ENCODE results near the gene CAP2. TPM values are rescaled to one million over a fixed set of nuclear protein-coding genes. Genes with fewer than 3 reads are reported as not detected.
"Not testable (repeated sequence)": the region's sequence is repeated elsewhere in the genome, so short reads cannot be mapped to it uniquely, and the experiment has no call there.

The CAP2 gene
- total and polyA plus RNA-seq, 2 experiments from 2014 or later: 6.7 to 9.1 TPM

DNA sequence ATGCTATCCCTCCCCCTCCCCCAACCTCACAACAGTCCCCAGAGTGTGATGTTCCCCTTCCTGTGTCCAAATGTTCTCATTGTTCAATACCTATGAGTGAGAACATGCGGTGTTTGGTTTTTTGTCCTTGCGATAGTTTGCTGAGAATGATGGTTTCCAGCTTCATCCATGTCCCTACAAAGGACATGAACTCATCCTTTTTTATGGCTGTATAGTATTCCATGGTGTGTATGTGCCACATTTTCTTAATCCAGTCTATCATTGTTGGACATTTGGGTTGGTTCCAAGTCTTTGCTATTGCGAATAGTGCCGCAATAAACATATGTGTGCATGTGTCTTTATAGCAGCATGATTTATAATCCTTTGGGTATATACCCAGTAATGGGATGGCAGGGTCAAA lies 152.3 kb downstream of the CAP2 start:
- peaks cover 36% of the 10 kb centered on the region for H3K36me3 Mint-ChIP-seq (ENCODE audit: low read depth)
- H2AFZ ChIP-seq; H3K27ac Mint-ChIP-seq; H4K20me1 ChIP-seq (replicated peaks; ENCODE audit: insufficient read depth); H3K4me1 Mint-ChIP-seq; H3K9me2 ChIP-seq (ENCODE audit: insufficient read depth); DNase-seq (ENCODE audit: low spot score); H3K79me2 ChIP-seq (replicated peaks; ENCODE audit: insufficient read depth); H3K27me3 Mint-ChIP-seq (ENCODE audit: insufficient read depth, low read depth, poor library complexity); H3K4me3 Mint-ChIP-seq; H3K4me2 ChIP-seq; H3K27ac ChIP-seq (ENCODE audit: low read depth); H3K4me3 ChIP-seq; H3K4me1 ChIP-seq (ENCODE audit: insufficient read depth); H3F3A ChIP-seq (replicated peaks; ENCODE audit: low read depth); H3K27me3 ChIP-seq (ENCODE audit: insufficient read depth); H3K9me3 Mint-ChIP-seq; ATAC-seq; H3K36me3 ChIP-seq (ENCODE audit: insufficient read depth): not testable (repeated sequence)

DNA sequence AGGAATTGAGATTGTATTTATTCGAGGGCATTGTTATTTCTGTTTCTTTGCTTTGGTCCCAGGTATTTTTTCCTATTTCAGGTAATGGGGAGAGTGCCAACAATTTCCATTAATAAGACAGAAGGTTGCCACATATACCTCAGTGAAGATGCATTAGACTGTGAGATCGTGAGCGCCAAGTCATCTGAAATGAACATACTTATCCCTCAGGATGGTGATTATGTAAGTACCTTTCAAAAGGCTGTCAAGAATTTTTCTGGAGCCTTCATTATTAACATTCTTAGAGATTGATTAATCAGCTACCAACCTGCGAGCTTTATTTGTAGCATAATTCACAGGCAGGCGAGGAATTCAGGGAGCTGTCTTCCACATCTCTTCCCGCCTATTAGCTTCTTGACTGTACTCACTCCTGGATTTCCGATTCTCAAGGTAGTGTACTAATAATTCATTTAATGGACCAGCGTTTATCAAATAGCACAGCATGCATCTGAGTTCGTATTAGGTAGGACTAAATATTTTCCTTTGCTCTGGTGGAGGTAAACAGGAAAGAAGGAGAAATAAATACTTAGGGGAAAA lies 158.1 kb downstream of the CAP2 start:
- no peaks in the 10 kb centered on the region for H3K9me2 ChIP-seq (ENCODE audit: insufficient read depth)
- H3K27ac ChIP-seq (ENCODE audit: low read depth): no peak overlapping the region
- no peaks in the 10 kb centered on the region for H3K27me3 ChIP-seq (ENCODE audit: insufficient read depth)
- no peak overlapping the region for H2AFZ ChIP-seq
- no peak for DNase-seq (ENCODE audit: low spot score)
- H3K27me3 Mint-ChIP-seq (ENCODE audit: insufficient read depth, low read depth, poor library complexity): no peaks in the 10 kb centered on the region
- no peak overlapping the region for H3K27ac Mint-ChIP-seq
- no peak overlapping the region for H3K4me2 ChIP-seq
- H3K79me2 ChIP-seq (replicated peaks; ENCODE audit: insufficient read depth): no peaks in the 10 kb centered on the region
- no peaks in the 10 kb centered on the region; the same call in 1 of the 2 replicates for H4K20me1 ChIP-seq (replicated peaks; ENCODE audit: insufficient read depth)
- peaks cover 15% of the 10 kb centered on the region; the same call in 2 of the 3 replicates for H3K36me3 Mint-ChIP-seq (ENCODE audit: low read depth)
- ATAC-seq: no peak
- no peak overlapping the region for H3K4me3 Mint-ChIP-seq
- H3K4me1 Mint-ChIP-seq: no peaks in the 10 kb centered on the region
- no peaks in the 10 kb centered on the region for H3K36me3 ChIP-seq (ENCODE audit: insufficient read depth)
- no peaks in the 10 kb centered on the region for H3K4me1 ChIP-seq (ENCODE audit: insufficient read depth)
- no peak overlapping the region for H3K4me3 ChIP-seq
- no peaks in the 10 kb centered on the region for H3F3A ChIP-seq (replicated peaks; ENCODE audit: low read depth)
- H3K9me3 Mint-ChIP-seq: no peaks in the 10 kb centered on the region
- TF ChIP-seq EZH2phosphoT487 (IDR thresholded peaks at IDR 0.05; ENCODE audit: unreplicated experiment): no peak
- no peak for TF ChIP-seq STAT1 (IDR thresholded peaks at IDR 0.05; ENCODE audit: unreplicated experiment)
- TF ChIP-seq, protein P1, sequence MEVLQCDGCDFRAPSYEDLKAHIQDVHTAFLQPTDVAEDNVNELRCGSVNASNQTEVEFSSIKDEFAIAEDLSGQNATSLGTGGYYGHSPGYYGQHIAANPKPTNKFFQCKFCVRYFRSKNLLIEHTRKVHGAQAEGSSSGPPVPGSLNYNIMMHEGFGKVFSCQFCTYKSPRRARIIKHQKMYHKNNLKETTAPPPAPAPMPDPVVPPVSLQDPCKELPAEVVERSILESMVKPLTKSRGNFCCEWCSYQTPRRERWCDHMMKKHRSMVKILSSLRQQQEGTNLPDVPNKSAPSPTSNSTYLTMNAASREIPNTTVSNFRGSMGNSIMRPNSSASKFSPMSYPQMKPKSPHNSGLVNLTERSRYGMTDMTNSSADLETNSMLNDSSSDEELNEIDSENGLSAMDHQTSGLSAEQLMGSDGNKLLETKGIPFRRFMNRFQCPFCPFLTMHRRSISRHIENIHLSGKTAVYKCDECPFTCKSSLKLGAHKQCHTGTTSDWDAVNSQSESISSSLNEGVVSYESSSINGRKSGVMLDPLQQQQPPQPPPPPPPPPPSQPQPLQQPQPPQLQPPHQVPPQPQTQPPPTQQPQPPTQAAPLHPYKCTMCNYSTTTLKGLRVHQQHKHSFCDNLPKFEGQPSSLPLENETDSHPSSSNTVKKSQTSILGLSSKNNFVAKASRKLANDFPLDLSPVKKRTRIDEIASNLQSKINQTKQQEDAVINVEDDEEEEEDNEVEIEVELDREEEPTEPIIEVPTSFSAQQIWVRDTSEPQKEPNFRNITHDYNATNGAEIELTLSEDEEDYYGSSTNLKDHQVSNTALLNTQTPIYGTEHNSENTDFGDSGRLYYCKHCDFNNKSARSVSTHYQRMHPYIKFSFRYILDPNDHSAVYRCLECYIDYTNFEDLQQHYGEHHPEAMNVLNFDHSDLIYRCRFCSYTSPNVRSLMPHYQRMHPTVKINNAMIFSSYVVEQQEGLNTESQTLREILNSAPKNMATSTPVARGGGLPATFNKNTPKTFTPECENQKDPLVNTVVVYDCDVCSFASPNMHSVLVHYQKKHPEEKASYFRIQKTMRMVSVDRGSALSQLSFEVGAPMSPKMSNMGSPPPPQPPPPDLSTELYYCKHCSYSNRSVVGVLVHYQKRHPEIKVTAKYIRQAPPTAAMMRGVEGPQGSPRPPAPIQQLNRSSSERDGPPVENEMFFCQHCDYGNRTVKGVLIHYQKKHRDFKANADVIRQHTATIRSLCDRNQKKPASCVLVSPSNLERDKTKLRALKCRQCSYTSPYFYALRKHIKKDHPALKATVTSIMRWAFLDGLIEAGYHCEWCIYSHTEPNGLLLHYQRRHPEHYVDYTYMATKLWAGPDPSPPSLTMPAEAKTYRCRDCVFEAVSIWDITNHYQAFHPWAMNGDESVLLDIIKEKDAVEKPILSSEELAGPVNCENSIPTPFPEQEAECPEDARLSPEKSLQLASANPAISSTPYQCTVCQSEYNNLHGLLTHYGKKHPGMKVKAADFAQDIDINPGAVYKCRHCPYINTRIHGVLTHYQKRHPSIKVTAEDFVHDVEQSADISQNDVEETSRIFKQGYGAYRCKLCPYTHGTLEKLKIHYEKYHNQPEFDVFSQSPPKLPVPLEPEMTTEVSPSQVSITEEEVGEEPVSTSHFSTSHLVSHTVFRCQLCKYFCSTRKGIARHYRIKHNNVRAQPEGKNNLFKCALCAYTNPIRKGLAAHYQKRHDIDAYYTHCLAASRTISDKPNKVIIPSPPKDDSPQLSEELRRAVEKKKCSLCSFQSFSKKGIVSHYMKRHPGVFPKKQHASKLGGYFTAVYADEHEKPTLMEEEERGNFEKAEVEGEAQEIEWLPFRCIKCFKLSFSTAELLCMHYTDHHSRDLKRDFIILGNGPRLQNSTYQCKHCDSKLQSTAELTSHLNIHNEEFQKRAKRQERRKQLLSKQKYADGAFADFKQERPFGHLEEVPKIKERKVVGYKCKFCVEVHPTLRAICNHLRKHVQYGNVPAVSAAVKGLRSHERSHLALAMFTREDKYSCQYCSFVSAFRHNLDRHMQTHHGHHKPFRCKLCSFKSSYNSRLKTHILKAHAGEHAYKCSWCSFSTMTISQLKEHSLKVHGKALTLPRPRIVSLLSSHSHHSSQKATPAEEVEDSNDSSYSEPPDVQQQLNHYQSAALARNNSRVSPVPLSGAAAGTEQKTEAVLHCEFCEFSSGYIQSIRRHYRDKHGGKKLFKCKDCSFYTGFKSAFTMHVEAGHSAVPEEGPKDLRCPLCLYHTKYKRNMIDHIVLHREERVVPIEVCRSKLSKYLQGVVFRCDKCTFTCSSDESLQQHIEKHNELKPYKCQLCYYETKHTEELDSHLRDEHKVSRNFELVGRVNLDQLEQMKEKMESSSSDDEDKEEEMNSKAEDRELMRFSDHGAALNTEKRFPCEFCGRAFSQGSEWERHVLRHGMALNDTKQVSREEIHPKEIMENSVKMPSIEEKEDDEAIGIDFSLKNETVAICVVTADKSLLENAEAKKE (CRISPR knock-in tag; IDR thresholded peaks at IDR 0.05): no peak
- TF ChIP-seq EZH2 (IDR thresholded peaks at IDR 0.05; ENCODE audit: low read depth, unreplicated experiment): no peak
- no peak for TF ChIP-seq POLR2AphosphoS5 (IDR thresholded peaks at IDR 0.05; ENCODE audit: low read depth)
- no peak for TF ChIP-seq NANOG (IDR thresholded peaks at IDR 0.05; ENCODE audit: borderline replicate concordance)
- TF ChIP-seq, protein P2, sequence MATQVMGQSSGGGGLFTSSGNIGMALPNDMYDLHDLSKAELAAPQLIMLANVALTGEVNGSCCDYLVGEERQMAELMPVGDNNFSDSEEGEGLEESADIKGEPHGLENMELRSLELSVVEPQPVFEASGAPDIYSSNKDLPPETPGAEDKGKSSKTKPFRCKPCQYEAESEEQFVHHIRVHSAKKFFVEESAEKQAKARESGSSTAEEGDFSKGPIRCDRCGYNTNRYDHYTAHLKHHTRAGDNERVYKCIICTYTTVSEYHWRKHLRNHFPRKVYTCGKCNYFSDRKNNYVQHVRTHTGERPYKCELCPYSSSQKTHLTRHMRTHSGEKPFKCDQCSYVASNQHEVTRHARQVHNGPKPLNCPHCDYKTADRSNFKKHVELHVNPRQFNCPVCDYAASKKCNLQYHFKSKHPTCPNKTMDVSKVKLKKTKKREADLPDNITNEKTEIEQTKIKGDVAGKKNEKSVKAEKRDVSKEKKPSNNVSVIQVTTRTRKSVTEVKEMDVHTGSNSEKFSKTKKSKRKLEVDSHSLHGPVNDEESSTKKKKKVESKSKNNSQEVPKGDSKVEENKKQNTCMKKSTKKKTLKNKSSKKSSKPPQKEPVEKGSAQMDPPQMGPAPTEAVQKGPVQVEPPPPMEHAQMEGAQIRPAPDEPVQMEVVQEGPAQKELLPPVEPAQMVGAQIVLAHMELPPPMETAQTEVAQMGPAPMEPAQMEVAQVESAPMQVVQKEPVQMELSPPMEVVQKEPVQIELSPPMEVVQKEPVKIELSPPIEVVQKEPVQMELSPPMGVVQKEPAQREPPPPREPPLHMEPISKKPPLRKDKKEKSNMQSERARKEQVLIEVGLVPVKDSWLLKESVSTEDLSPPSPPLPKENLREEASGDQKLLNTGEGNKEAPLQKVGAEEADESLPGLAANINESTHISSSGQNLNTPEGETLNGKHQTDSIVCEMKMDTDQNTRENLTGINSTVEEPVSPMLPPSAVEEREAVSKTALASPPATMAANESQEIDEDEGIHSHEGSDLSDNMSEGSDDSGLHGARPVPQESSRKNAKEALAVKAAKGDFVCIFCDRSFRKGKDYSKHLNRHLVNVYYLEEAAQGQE (IDR thresholded peaks at IDR 0.05; ENCODE audit: unreplicated experiment): no peak
- no peak for TF ChIP-seq CREB1 (CRISPR knock-in tag; IDR thresholded peaks at IDR 0.05; ENCODE audit: low read depth)
- TF ChIP-seq ZNF331 (CRISPR knock-in tag; IDR thresholded peaks at IDR 0.05; ENCODE audit: low read depth): no peak
- TF ChIP-seq, protein P3, sequence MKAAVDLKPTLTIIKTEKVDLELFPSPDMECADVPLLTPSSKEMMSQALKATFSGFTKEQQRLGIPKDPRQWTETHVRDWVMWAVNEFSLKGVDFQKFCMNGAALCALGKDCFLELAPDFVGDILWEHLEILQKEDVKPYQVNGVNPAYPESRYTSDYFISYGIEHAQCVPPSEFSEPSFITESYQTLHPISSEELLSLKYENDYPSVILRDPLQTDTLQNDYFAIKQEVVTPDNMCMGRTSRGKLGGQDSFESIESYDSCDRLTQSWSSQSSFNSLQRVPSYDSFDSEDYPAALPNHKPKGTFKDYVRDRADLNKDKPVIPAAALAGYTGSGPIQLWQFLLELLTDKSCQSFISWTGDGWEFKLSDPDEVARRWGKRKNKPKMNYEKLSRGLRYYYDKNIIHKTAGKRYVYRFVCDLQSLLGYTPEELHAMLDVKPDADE (IDR thresholded peaks at IDR 0.05): no peak
- no peak for TF ChIP-seq ZNF114 (CRISPR knock-in tag; IDR thresholded peaks at IDR 0.05)
- no peak for TF ChIP-seq JUNB (IDR thresholded peaks at IDR 0.05; ENCODE audit: unreplicated experiment)

Data from GM23338 (cell line).